DND-41 (cell line): ENCODE data around the gene LCT.
A peak's percentile ranks its signal among the peaks of the same experiment; 100 is the strongest.
"Not testable (repeated sequence)": the region's sequence is repeated elsewhere in the genome, so short reads cannot be mapped to it uniquely, and the experiment has no call there.

Experiments used
- ATAC-seq: fragments of 200-7000 bp; cut with Tn5 transposase; 3 replicates; pipeline ENCODE4 v1.9.1; 2021; ENCODE audit warnings: low read depth; ENCODE audit not compliant: insufficient read depth
- DNase-seq: peaks from one replicate; pipeline ENCODE4 v3.0.0-alpha.2; 2020
- H2AFZ ChIP-seq: 2 replicates; pipeline ENCODE4 v1.6.0; 2012; ENCODE audit warnings: low read depth, low read length
- H3K27ac ChIP-seq: 2 replicates; pipeline ENCODE4 v1.5.1; 2012; ENCODE audit warnings: low read length, inconsistent platforms
- H3K27me3 ChIP-seq: fragments of 200-600 bp; sonication (generic); 2 replicates; pipeline ENCODE4 v1.6.0; 2012; ENCODE audit warnings: low read length, mild to moderate bottlenecking, inconsistent platforms; ENCODE audit not compliant: insufficient read depth, poor library complexity
- H3K36me3 ChIP-seq: 2 replicates; pipeline ENCODE4 v1.5.1; 2012; ENCODE audit warnings: low read length, inconsistent platforms; ENCODE audit not compliant: insufficient read depth
- H3K4me1 ChIP-seq: 2 replicates; pipeline ENCODE4 v1.5.1; 2012; ENCODE audit warnings: mild to moderate bottlenecking, low read length; ENCODE audit not compliant: insufficient read depth
- H3K4me2 ChIP-seq: 2 replicates; pipeline ENCODE4 v1.6.0; 2012; ENCODE audit warnings: mild to moderate bottlenecking, moderate library complexity, low read length, inconsistent platforms; ENCODE audit not compliant: insufficient read depth
- H3K4me3 ChIP-seq, 2 experiments: fragments of 200-600 bp in 1 of 2; shearing (Covaris generic) in 1 of 2; 2 replicates each; pipeline ENCODE4 v1.5.1; 2012 to 2016; ENCODE audit warnings: inconsistent platforms in 2 of 2, low read length in 2 of 2, mild to moderate bottlenecking in 2 of 2, low read depth in 1 of 2, moderate library complexity in 1 of 2
- H3K79me2 ChIP-seq: 2 replicates; pipeline ENCODE4 v1.6.0; 2012; ENCODE audit warnings: low read length, inconsistent platforms; ENCODE audit not compliant: insufficient read depth
- H3K9ac ChIP-seq: 2 replicates; pipeline ENCODE4 v1.6.0; 2012; ENCODE audit warnings: low read depth, mild to moderate bottlenecking, inconsistent platforms, low read length, moderate library complexity
- H3K9me3 ChIP-seq: 2 replicates; pipeline ENCODE4 v1.5.1; 2012; ENCODE audit warnings: low read length, moderate library complexity, mild to moderate bottlenecking, inconsistent platforms; ENCODE audit not compliant: insufficient read depth, severe bottlenecking
- H4K20me1 ChIP-seq: 2 replicates; pipeline ENCODE4 v1.6.0; 2012; ENCODE audit warnings: low read length; ENCODE audit not compliant: insufficient read depth
- CTCF ChIP-seq: IDR thresholded peaks from 2 replicates; pipeline ENCODE4 v1.5.1; 2012; ENCODE audit warnings: borderline replicate concordance, low read length, moderate library complexity, mild to moderate bottlenecking; ENCODE audit not compliant: poor library complexity, severe bottlenecking; ENCODE audit errors: extremely low read depth
- EZH2 ChIP-seq: IDR thresholded peaks from 3 replicates; pipeline ENCODE4 v1.6.1; 2012; ENCODE audit warnings: borderline replicate concordance, low read depth, mild to moderate bottlenecking, moderate library complexity, low read length, inconsistent platforms; ENCODE audit not compliant: severe bottlenecking

Gene LCT

GRCh38 chr2:135836596-135837270 lies at the start of gene LCT:
Gene LCT, minus strand, starts transcription at chr2:135837184. Its CDS starts 15 bp downstream, at chr2:135837169.
- Histone ChIP-seq H3K9me3 (no peaks in the 10 kb centered on the region), H3K4me1 (peaks cover 28% of the 10 kb centered on the region), H3K4me2 (no peak within 1 kb of the TSS), H3K79me2 (no peaks in the 10 kb centered on the region), H3K36me3 (peaks cover 27% of the 10 kb centered on the region), H2AFZ (no peak within 1 kb of the TSS), H4K20me1 (no peaks in the 10 kb centered on the region), H3K9ac (no peak within 1 kb of the TSS), H3K27ac (peak within 1 kb of the TSS; percentile 70), H3K27me3 (no peaks in the 10 kb centered on the region), H3K4me3 (no peak within 1 kb of the TSS)
- DNase-seq = no peak
- ATAC-seq = no peak
- TF ChIP-seq CTCF = no peak
- TF ChIP-seq EZH2 = no peak

- Histone ChIP-seq H3K4me2 (no peak overlapping the region), H3K9ac (no peak overlapping the region), H3K27me3 (no peaks in the 10 kb centered on the region), H3K9me3 (peaks cover 7% of the 10 kb centered on the region), H3K4me3 (no peak overlapping the region), H3K36me3 (no peaks in the 10 kb centered on the region), H3K79me2 (no peaks in the 10 kb centered on the region), H3K4me1 (no peaks in the 10 kb centered on the region), H4K20me1 (no peaks in the 10 kb centered on the region), H3K27ac (no peak overlapping the region), H2AFZ (no peak overlapping the region)
- TF ChIP-seq EZH2 = no peak
- no peak for TF ChIP-seq CTCF
- DNase-seq (no peak), ATAC-seq (no peak)
Observed at GRCh38 chr2:135885709-135886108, 48.7 kb upstream of the LCT start.

GRCh38 chr2:135882415-135882814 lies 45.4 kb upstream of the LCT start:
- H4K20me1 ChIP-seq = no peaks in the 10 kb centered on the region
- H3K4me1 ChIP-seq = no peaks in the 10 kb centered on the region
- DNase-seq = no peak
- peaks cover 2% of the 10 kb centered on the region for H3K9me3 ChIP-seq
- TF ChIP-seq CTCF (no peak), EZH2 (no peak)
- H3K4me2 ChIP-seq = no peak overlapping the region
- H3K27me3 ChIP-seq = no peaks in the 10 kb centered on the region
- ATAC-seq = no peak
- H3K27ac ChIP-seq = no peak overlapping the region
- no peak overlapping the region for H3K4me3 ChIP-seq
- H2AFZ ChIP-seq = no peak overlapping the region
- no peaks in the 10 kb centered on the region for H3K36me3 ChIP-seq
- H3K79me2 ChIP-seq = no peaks in the 10 kb centered on the region
- H3K9ac ChIP-seq = no peak overlapping the region

GRCh38 chr2:135876770-135877169 lies 39.8 kb upstream of the LCT start:
- H3K4me3 ChIP-seq = peak overlapping the region; percentile 83 to 91; a peak in 3 of 4 replicates
- H3K79me2 ChIP-seq = peaks cover 50% of the 10 kb centered on the region
- not testable (repeated sequence) for H3K27me3 ChIP-seq, DNase-seq, H3K9me3 ChIP-seq, ATAC-seq
- peak overlapping the region; percentile 60 for H3K4me2 ChIP-seq
- H3K36me3 ChIP-seq = peaks cover 42% of the 10 kb centered on the region
- H4K20me1 ChIP-seq = peaks cover 37% of the 10 kb centered on the region
- H3K27ac ChIP-seq = peak overlapping the region; percentile 76
- peaks cover 45% of the 10 kb centered on the region for H3K4me1 ChIP-seq
- H3K9ac ChIP-seq = peak overlapping the region; percentile 96
- H2AFZ ChIP-seq = peak overlapping the region; percentile 64
